ENCODE results near the gene LSAMP. TPM values are rescaled to one million over a fixed set of nuclear protein-coding genes. Genes with fewer than 3 reads are reported as not detected.

Gene LSAMP
- total RNA-seq, 1 experiment from 2014 or later: 0.15 TPM

DNA sequence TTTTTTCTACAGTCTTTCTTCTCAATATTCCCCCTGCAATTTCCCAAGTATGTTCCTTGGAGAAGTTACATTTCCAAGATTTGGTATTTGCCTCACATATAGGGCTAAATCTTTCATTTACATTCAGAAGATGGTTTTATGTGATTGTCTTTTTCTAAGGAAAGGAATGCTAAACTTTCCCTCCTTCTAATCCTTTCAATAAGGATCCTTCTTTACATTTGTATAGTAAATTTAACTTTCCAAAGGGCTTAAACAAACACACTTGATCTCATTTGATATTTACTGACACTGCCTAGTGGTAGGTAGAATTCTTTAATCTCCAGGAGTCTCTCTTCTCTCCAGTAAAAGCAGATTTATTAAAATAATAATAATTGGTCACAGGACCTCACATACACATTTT is 185.3 kb downstream of the LSAMP start:
- no peaks in the 10 kb centered on the region for H3K79me2 ChIP-seq (ENCODE audit: low read length)
- DNase-seq (no peak), ATAC-seq (no peak)
- no peaks in the 10 kb centered on the region for H3K36me3 ChIP-seq (ENCODE audit: low read depth, low read length)
- BruUV-seq (replicated peaks): no TSS peak
- no peaks in the 10 kb centered on the region for H3K4me1 ChIP-seq (ENCODE audit: insufficient read depth, low read length)
- POLR2A ChIA-PET (ENCODE audit: unreplicated experiment): no interaction called here
- intact Hi-C loops (cut with micrococcal nuclease): no loop called here
- CTCF ChIA-PET: no interaction called here
- no peaks in the 10 kb centered on the region for H4K20me1 ChIP-seq (ENCODE audit: low read length)
- TF ChIP-seq EZH2 (IDR thresholded peaks at IDR 0.05; ENCODE audit: low read length, unreplicated experiment): no peak
- TF ChIP-seq, protein P1, sequence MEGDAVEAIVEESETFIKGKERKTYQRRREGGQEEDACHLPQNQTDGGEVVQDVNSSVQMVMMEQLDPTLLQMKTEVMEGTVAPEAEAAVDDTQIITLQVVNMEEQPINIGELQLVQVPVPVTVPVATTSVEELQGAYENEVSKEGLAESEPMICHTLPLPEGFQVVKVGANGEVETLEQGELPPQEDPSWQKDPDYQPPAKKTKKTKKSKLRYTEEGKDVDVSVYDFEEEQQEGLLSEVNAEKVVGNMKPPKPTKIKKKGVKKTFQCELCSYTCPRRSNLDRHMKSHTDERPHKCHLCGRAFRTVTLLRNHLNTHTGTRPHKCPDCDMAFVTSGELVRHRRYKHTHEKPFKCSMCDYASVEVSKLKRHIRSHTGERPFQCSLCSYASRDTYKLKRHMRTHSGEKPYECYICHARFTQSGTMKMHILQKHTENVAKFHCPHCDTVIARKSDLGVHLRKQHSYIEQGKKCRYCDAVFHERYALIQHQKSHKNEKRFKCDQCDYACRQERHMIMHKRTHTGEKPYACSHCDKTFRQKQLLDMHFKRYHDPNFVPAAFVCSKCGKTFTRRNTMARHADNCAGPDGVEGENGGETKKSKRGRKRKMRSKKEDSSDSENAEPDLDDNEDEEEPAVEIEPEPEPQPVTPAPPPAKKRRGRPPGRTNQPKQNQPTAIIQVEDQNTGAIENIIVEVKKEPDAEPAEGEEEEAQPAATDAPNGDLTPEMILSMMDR (conservative IDR thresholded peaks at IDR 0.05; ENCODE audit: low read depth, low read length): no peak
- H3K4me2 ChIP-seq (ENCODE audit: low read length): no peak overlapping the region
- 0 out of 2 replicates have a peak, but pooled peaks cover 4% of the 10 kb centered on the region for H3K27me3 ChIP-seq (ENCODE audit: low read length)
- H3K4me3 ChIP-seq (ENCODE audit: low read length): no peak overlapping the region
- no peaks in the 10 kb centered on the region for H3K9me3 ChIP-seq (ENCODE audit: low read length)
- no peaks in the 10 kb centered on the region for H3K9me2 ChIP-seq (replicated peaks; ENCODE audit: low read length)
- H3K27ac ChIP-seq (ENCODE audit: low read length): no peak overlapping the region
- no peak overlapping the region for H2AFZ ChIP-seq (ENCODE audit: low read length)
- H3K9ac ChIP-seq (ENCODE audit: low read length): no peak overlapping the region
- no peaks in the 10 kb centered on the region for H3F3A ChIP-seq (ENCODE audit: low read length, unreplicated experiment)

DNA sequence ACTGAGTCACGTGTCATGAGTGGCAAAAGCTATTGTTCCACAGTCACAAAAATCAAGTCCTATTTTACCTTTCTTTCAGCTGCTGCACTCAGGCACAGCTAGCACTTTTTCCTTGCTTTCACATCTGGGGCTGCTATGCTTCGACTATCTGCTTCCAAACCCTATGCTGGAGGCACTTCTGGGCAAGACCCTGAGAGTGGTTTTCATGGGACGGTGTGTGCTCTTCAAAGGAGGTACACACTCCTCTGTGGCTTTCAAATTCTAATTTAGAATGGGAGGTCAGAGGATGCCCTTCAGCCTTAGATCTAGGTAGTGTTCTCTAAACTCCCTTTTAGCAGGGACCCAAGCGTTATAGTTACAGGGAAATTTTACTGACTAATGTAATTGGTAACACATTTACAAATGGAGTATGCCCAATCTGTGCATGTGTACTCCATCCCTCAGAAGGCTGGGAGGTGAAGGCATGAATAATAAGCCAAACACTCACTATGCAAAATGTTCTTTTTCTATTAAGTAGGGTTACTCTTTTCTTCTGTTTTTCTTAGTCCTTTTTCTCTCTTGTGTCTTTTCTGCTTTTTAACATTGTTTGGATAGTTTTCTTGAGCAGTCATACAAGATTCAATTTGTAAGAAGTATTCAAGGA is 188.3 kb downstream of the LSAMP start:
- Histone ChIP-seq H3F3A (ENCODE audit: low read length, unreplicated experiment) (no peaks in the 10 kb centered on the region), H3K4me1 (ENCODE audit: insufficient read depth, low read length) (no peaks in the 10 kb centered on the region), H3K36me3 (ENCODE audit: low read depth, low read length) (no peaks in the 10 kb centered on the region), H3K4me2 (ENCODE audit: low read length) (no peak overlapping the region), H3K9me3 (ENCODE audit: low read length) (no peaks in the 10 kb centered on the region), H2AFZ (ENCODE audit: low read length) (no peak overlapping the region), H3K9me2 (replicated peaks; ENCODE audit: low read length) (no peaks in the 10 kb centered on the region), H3K27ac (ENCODE audit: low read length) (no peak overlapping the region), H4K20me1 (ENCODE audit: low read length) (no peaks in the 10 kb centered on the region), H3K9ac (ENCODE audit: low read length) (no peak overlapping the region), H3K79me2 (ENCODE audit: low read length) (no peaks in the 10 kb centered on the region), H3K27me3 (ENCODE audit: low read length) (0 out of 2 replicates have a peak, but pooled peaks cover 4% of the 10 kb centered on the region), H3K4me3 (ENCODE audit: low read length) (no peak overlapping the region)
- DNase-seq (no peak), ATAC-seq (no peak)
- CTCF ChIA-PET: no interaction called here
- BruUV-seq (replicated peaks): no TSS peak
- no peak for TF ChIP-seq EZH2 (IDR thresholded peaks at IDR 0.05; ENCODE audit: low read length, unreplicated experiment)
- TF ChIP-seq, protein P1 (conservative IDR thresholded peaks at IDR 0.05; ENCODE audit: low read depth, low read length): no peak
- TF ChIP-seq EZH2phosphoT487 (IDR thresholded peaks at IDR 0.05; ENCODE audit: borderline replicate concordance, low read length): no peak
- intact Hi-C loops (cut with micrococcal nuclease): no loop called here
- POLR2A ChIA-PET (ENCODE audit: unreplicated experiment): no interaction called here

DNA sequence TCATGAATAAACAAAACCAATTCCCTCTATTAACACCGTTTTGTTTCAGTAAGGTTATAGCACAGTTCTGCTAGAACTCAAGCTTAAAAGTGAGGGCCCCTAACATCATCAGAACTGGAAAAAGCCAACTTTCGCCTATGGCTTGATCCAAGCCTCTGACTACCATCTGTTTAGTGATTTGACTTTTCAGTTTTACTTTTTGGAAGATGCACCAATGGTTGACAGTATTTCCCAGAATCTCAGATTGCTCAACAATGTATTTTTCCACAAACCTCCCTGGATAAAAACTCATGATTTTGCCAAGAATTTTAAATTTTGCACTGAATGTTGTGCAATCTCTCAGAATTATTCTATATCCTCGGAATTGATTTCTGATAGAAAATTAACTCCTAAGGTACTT is 190.7 kb downstream of the LSAMP start:
- H3K9ac ChIP-seq (ENCODE audit: low read length): no peak overlapping the region
- ChIA-PET POLR2A (ENCODE audit: unreplicated experiment) (no interaction called here), CTCF (no interaction called here)
- no peaks in the 10 kb centered on the region for H3K9me2 ChIP-seq (replicated peaks; ENCODE audit: low read length)
- no peaks in the 10 kb centered on the region for H3K79me2 ChIP-seq (ENCODE audit: low read length)
- H3K4me3 ChIP-seq (ENCODE audit: low read length): no peak overlapping the region
- H3K4me1 ChIP-seq (ENCODE audit: insufficient read depth, low read length): no peaks in the 10 kb centered on the region
- DNase-seq (no peak), ATAC-seq (no peak)
- H3K4me2 ChIP-seq (ENCODE audit: low read length): no peak overlapping the region
- H3F3A ChIP-seq (ENCODE audit: low read length, unreplicated experiment): no peaks in the 10 kb centered on the region
- no peaks in the 10 kb centered on the region for H3K36me3 ChIP-seq (ENCODE audit: low read depth, low read length)
- BruUV-seq (replicated peaks): no TSS peak
- H3K27ac ChIP-seq (ENCODE audit: low read length): no peak overlapping the region
- 0 out of 2 replicates have a peak, but pooled peaks cover 4% of the 10 kb centered on the region for H3K27me3 ChIP-seq (ENCODE audit: low read length)
- no peak for TF ChIP-seq EZH2phosphoT487 (IDR thresholded peaks at IDR 0.05; ENCODE audit: borderline replicate concordance, low read length)
- TF ChIP-seq, protein P1 (conservative IDR thresholded peaks at IDR 0.05; ENCODE audit: low read depth, low read length): no peak
- no peak for TF ChIP-seq EZH2 (IDR thresholded peaks at IDR 0.05; ENCODE audit: low read length, unreplicated experiment)
- intact Hi-C loops (cut with micrococcal nuclease): no loop called here
- H2AFZ ChIP-seq (ENCODE audit: low read length): no peak overlapping the region
- no peaks in the 10 kb centered on the region for H3K9me3 ChIP-seq (ENCODE audit: low read length)
- no peaks in the 10 kb centered on the region for H4K20me1 ChIP-seq (ENCODE audit: low read length)

Data from PC-3 (cell line).